ENCODE results near the gene TAF4B. TPM values are rescaled to one million over a fixed set of nuclear protein-coding genes. Genes with fewer than 3 reads are reported as not detected.

Gene TAF4B
- total RNA-seq, 1 donor from 2014 or later = 2.8 TPM

DNA sequence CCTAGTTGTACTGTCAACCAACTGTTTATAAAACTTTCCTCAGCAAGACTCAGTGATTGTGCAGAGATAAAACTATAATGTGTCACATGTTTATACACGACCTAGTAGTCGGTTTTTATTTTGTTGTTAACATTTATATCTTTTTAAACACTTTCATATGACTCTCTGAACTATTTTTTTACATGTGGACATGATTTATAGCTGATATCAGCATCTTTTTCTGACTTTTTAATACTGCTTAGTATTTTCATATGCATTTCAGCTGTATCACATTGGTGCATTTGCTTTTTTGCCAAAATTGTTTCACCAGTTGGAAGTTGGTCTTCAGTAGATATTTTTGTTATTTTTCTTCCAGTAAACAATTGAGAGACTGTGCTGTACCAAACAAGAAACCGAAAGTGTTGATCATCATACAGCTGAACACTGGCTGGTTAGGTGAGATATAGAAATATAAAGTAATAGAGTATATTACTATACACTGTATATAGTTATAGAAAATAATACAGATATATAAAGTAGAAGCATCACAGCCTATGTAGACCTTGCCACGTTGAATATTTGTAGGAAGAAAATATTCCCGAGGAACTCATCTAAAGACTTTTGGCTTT is 167.9 kb downstream of the TAF4B start:
- DNase-seq (no peak), ATAC-seq (no peak)
- intact Hi-C loops (cut with DNase I) = no loop called here
- Histone ChIP-seq H3K27ac (no peak overlapping the region), H3K9me3 (no peaks in the 10 kb centered on the region), H3K4me1 (no peaks in the 10 kb centered on the region), H3K27me3 (ENCODE audit: low read depth) (no peaks in the 10 kb centered on the region), H3K36me3 (no peaks in the 10 kb centered on the region), H3K4me3 (no peak overlapping the region)
- TF ChIP-seq, protein P1, sequence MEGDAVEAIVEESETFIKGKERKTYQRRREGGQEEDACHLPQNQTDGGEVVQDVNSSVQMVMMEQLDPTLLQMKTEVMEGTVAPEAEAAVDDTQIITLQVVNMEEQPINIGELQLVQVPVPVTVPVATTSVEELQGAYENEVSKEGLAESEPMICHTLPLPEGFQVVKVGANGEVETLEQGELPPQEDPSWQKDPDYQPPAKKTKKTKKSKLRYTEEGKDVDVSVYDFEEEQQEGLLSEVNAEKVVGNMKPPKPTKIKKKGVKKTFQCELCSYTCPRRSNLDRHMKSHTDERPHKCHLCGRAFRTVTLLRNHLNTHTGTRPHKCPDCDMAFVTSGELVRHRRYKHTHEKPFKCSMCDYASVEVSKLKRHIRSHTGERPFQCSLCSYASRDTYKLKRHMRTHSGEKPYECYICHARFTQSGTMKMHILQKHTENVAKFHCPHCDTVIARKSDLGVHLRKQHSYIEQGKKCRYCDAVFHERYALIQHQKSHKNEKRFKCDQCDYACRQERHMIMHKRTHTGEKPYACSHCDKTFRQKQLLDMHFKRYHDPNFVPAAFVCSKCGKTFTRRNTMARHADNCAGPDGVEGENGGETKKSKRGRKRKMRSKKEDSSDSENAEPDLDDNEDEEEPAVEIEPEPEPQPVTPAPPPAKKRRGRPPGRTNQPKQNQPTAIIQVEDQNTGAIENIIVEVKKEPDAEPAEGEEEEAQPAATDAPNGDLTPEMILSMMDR (IDR thresholded peaks at IDR 0.05) = no peak

DNA sequence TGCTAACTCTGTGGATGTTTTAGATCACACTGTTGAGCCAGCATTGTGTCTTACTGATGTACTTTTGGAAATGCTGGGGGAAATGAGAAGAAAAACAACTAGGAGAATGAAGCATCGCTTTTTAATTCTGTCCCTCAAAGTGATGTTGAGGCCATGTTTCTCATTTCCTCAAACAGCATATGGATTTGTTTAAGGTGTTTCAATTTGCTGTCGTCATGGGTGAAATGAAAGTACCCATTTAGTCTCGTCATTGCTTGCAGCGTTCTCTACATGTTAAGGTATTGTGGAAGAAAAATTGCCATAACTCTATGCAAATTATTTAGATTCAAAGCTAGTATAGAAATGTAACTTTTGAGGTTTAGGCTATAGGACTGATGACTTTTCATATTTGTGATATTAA is 170.8 kb downstream of the TAF4B start:
- H3K9me3 ChIP-seq = no peaks in the 10 kb centered on the region
- intact Hi-C loops (cut with DNase I) = no loop called here

DNA sequence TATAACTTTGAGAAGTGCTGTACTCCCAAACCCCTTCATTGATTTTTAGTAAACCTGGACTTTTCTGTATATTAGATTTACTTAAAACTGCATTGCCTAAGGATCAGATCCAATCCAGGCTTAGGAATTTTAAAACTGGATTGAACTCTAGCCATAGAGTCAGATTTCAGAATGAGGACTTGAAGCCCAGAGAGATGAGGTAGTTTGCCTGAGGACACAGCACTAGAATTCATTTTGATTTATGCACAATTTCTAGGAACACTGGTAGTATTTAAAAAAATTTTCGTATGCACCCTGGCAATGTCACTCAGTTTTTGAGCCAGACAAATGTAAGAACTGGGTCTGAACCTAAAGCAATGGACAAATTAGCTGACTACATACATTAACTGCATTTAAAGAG is 177.2 kb downstream of the TAF4B start:
- H3K4me3 ChIP-seq = no peak overlapping the region
- H3K4me1 ChIP-seq = no peaks in the 10 kb centered on the region
- TF ChIP-seq, protein P1 (IDR thresholded peaks at IDR 0.05) = no peak
- H3K9me3 ChIP-seq = no peaks in the 10 kb centered on the region
- no peaks in the 10 kb centered on the region for H3K36me3 ChIP-seq
- no peak for DNase-seq
- no peaks in the 10 kb centered on the region for H3K27me3 ChIP-seq (ENCODE audit: low read depth)
- ATAC-seq = no peak
- no peak overlapping the region for H3K27ac ChIP-seq
- intact Hi-C loops (cut with DNase I) = no loop called here

More for the DNA sequence above, 170.8 kb downstream of the TAF4B start:
- Histone ChIP-seq H3K27ac (no peak overlapping the region), H3K4me1 (no peaks in the 10 kb centered on the region), H3K27me3 (ENCODE audit: low read depth) (no peaks in the 10 kb centered on the region), H3K4me3 (no peak overlapping the region), H3K36me3 (no peaks in the 10 kb centered on the region)
- DNase-seq (no peak), ATAC-seq (no peak)
- TF ChIP-seq, protein P1 (IDR thresholded peaks at IDR 0.05) = no peak

DNA sequence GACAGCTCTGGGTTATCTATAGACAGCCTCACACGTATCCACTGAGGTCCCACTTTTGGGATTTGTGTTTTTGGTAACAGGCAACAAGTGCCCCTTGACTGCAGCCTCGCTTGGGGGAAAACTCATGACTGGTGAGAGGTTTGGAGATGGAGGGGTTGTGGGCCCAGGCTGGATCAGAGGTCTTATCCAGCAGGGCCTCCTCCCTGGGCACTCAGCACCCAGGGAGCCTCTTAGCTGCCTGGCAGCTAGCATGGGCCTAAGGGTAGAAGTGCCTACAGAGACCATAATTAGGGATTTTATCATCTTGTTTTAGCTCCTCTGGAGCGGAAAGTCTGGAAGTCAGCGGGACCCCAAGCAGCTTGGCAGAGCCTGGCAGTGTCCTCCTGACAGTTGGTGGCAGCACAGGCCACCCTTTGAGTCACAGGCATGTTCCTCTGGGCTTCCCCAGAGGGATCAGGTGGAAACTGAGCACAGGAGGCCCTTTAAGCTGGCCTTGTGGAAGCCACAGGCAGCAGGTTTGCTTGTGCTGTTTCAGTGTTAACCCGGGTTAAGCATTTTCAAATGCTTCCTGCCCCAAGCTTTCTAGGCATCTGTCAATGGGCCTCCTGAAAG is 179.1 kb downstream of the TAF4B start:
- no peak overlapping the region for H3K27ac ChIP-seq
- intact Hi-C loops (cut with DNase I) = no loop called here
- H3K9me3 ChIP-seq = no peaks in the 10 kb centered on the region
- no peaks in the 10 kb centered on the region for H3K4me1 ChIP-seq
- H3K36me3 ChIP-seq = no peaks in the 10 kb centered on the region
- H3K27me3 ChIP-seq (ENCODE audit: low read depth) = no peaks in the 10 kb centered on the region
- TF ChIP-seq, protein P1 (IDR thresholded peaks at IDR 0.05) = peak; percentile 36
- DNase-seq (no peak), ATAC-seq (peak; percentile 64 to 71)
- no peak overlapping the region for H3K4me3 ChIP-seq

DNA sequence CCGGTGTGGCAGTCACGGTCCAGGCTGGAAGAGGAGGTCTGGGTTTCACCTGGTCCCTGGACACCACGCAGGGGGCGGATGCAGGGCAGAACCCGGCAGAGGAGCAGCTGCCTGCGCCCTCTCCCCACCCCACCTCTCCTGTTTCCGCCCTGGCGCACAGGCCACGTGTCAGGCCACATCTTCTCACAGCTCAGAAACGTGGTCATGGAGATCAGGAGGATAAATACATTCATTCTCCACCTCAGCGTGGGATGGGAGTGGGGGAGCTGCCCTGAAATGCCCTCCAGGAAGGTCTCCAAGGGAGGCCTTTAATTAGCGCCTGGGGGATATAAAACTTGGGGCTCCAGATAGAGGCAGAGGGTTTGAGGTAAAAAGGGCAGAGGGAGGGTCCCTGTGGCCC is 180.1 kb downstream of the TAF4B start:
- DNase-seq = no peak
- intact Hi-C loops (cut with DNase I) = no loop called here
- no peaks in the 10 kb centered on the region for H3K9me3 ChIP-seq
- H3K27ac ChIP-seq = no peak overlapping the region
- no peak for ATAC-seq
- H3K27me3 ChIP-seq (ENCODE audit: low read depth) = no peaks in the 10 kb centered on the region
- H3K36me3 ChIP-seq = no peaks in the 10 kb centered on the region
- TF ChIP-seq, protein P1 (IDR thresholded peaks at IDR 0.05) = no peak
- H3K4me3 ChIP-seq = no peak overlapping the region
- no peaks in the 10 kb centered on the region for H3K4me1 ChIP-seq

Measured in lower lobe of right lung (tissue), 2 donors.